ENCODE measurements around the gene SRD5A1. TPM values are rescaled to one million over a fixed set of nuclear protein-coding genes. Genes with fewer than 3 reads are reported as not detected.

SRD5A1 gene
- total RNA-seq, result 1 to 10 TPM in 3 of 4 donors, under 1 TPM in 1; 0.75 to 4.3 (median 3.3) TPM

GRCh38 chr5:6632888-6633468, at the start of gene SRD5A1, which contains the start of gene NSUN2:
SRD5A1 (plus strand) TSS chr5:6633440; CDS start chr5:6633577, 137 bp downstream.
NSUN2 (minus strand) TSS chr5:6633044; CDS start chr5:6632979, 65 bp downstream.
- intact Hi-C loops (cut with DNase I; ENCODE audit: low total_unique reads), result loop anchor here (1.0 to 10.0 kb wide), 5 partner anchors 72 to 1211 kb away; partner anchors contain the start of genes ICE1 and TENT4A
- H3K36me3 ChIP-seq, result peaks cover 0 to 30% of the 10 kb centered on the region in 2 donors
- H3K27me3 ChIP-seq, result no peaks in the 10 kb centered on the region
- TF ChIP-seq POLR2A (IDR thresholded peaks at IDR 0.05) (peak; percentile 69 to 74), CTCF (IDR thresholded peaks at IDR 0.05 in 4 of 5, conservative IDR thresholded peaks at IDR 0.05 in 1 of 5) (no peak)
- peaks cover 20 to 26% of the 10 kb centered on the region in 2 donors for H3K4me1 ChIP-seq
- in situ Hi-C loops (cut with MboI; ENCODE audit: low sequenced_read_pairs in 4 of 4), result loop anchor here in 2 of 4 donors (5.0 to 25.0 kb wide), 4 partner anchors 82 to 1229 kb away; partner anchors contain the start of genes CFAP90 (in 2 of the 2), FASTKD3 (in 2 of the 2), MTRR (in 2 of the 2) and TENT4A (in 1 of the 2)
- peak; percentile 95 to 96 for ATAC-seq
- H3K27ac ChIP-seq, result peak within 1 kb of the TSS; percentile 84 to 95 (median 90)
- H3K4me3 ChIP-seq, result peak within 1 kb of the TSS; percentile 76 to 87 (median 85)
- DNase-seq, result peak; percentile 78 to 84
- H3K9me3 ChIP-seq, result no peaks in the 10 kb centered on the region

- no peak for TF ChIP-seq CTCF (IDR thresholded peaks at IDR 0.05 in 4 of 5, conservative IDR thresholded peaks at IDR 0.05 in 1 of 5)
- no peak for TF ChIP-seq POLR2A (IDR thresholded peaks at IDR 0.05)
- no peak overlapping the region for H3K4me3 ChIP-seq
- no peaks in the 10 kb centered on the region for H3K36me3 ChIP-seq
- H3K27me3 ChIP-seq, result peaks cover 0 to 3% (median 0%) of the 10 kb centered on the region in 3 donors
- no peak for ATAC-seq
- H3K27ac ChIP-seq, result no peak overlapping the region
- H3K9me3 ChIP-seq, result no peaks in the 10 kb centered on the region
- DNase-seq, result no peak
- peaks cover 0 to 4% of the 10 kb centered on the region in 2 donors for H3K4me1 ChIP-seq
- in situ Hi-C loops (cut with MboI; ENCODE audit: low sequenced_read_pairs in 4 of 4), result loop anchor here in 3 of 4 donors (25.0 kb wide), 2 partner anchors 697 to 1097 kb away; no protein-coding TSS in a partner anchor
- intact Hi-C loops (cut with DNase I; ENCODE audit: low total_unique reads), result no loop called here
Observed at GRCh38 chr5:6584101-6584645, 49.1 kb upstream of the SRD5A1 start.

- TF ChIP-seq CTCF (IDR thresholded peaks at IDR 0.05 in 4 of 5, conservative IDR thresholded peaks at IDR 0.05 in 1 of 5) (no peak), POLR2A (IDR thresholded peaks at IDR 0.05) (no peak)
- no peaks in the 10 kb centered on the region for H3K36me3 ChIP-seq
- H3K27ac ChIP-seq, result no peak overlapping the region
- peaks cover 0 to 4% of the 10 kb centered on the region in 2 donors for H3K4me1 ChIP-seq
- ATAC-seq (no peak), DNase-seq (no peak)
- H3K27me3 ChIP-seq, result peaks cover 0 to 3% (median 0%) of the 10 kb centered on the region in 3 donors
- in situ Hi-C loops (cut with MboI; ENCODE audit: low sequenced_read_pairs in 4 of 4), result loop anchor here in 3 of 4 donors (25.0 kb wide), 2 partner anchors 697 to 1097 kb away; no protein-coding TSS in a partner anchor
- H3K4me3 ChIP-seq, result no peak overlapping the region
- no peaks in the 10 kb centered on the region for H3K9me3 ChIP-seq
- intact Hi-C loops (cut with DNase I; ENCODE audit: low total_unique reads), result no loop called here
Observed at GRCh38 chr5:6584727-6585126, 48.5 kb upstream of the SRD5A1 start.

- intact Hi-C loops (cut with DNase I; ENCODE audit: low total_unique reads), result no loop called here
- Histone ChIP-seq H3K9me3 (no peaks in the 10 kb centered on the region), H3K27ac (no peak overlapping the region), H3K36me3 (no peaks in the 10 kb centered on the region), H3K4me3 (no peak overlapping the region), H3K4me1 (peaks cover 0 to 4% of the 10 kb centered on the region in 2 donors), H3K27me3 (peaks cover 0 to 3% (median 0%) of the 10 kb centered on the region in 3 donors)
- ATAC-seq, result no peak
- TF ChIP-seq POLR2A (IDR thresholded peaks at IDR 0.05) (no peak), CTCF (IDR thresholded peaks at IDR 0.05 in 4 of 5, conservative IDR thresholded peaks at IDR 0.05 in 1 of 5) (no peak)
- DNase-seq, result no peak
- in situ Hi-C loops (cut with MboI; ENCODE audit: low sequenced_read_pairs in 4 of 4), result loop anchor here in 3 of 4 donors (25.0 kb wide), 2 partner anchors 698 to 1098 kb away; no protein-coding TSS in a partner anchor
Observed at GRCh38 chr5:6585168-6585567, 48.1 kb upstream of the SRD5A1 start.
